CD14-positive monocyte (primary cell): ENCODE data around the gene TNFRSF14. TPM values are rescaled to one million over a fixed set of nuclear protein-coding genes. Genes with fewer than 3 reads are reported as not detected.
A peak's percentile ranks its signal among the peaks of the same experiment; 100 is the strongest.

Experiments
- DNase-seq, 3 donors: peaks; one replicate each; pipeline ENCODE4 v3.0.0-alpha.2; 2011 to 2022
- H2AFZ ChIP-seq: 2 replicates; pipeline ENCODE4 v1.6.0; 2012; ENCODE audit warnings: mild to moderate bottlenecking, low read depth, low read length, inconsistent platforms; ENCODE audit not compliant: insufficient read depth, poor library complexity, severe bottlenecking
- H3K27ac ChIP-seq, 2 donors: 1 replicate in 1 of 2; 2 replicates in 1 of 2; pipeline ENCODE4 v1.5.1; 2012 to 2013; ENCODE audit warnings: low read length in 2 of 2, control low read depth in 1 of 2, inconsistent platforms in 1 of 2, low read depth in 1 of 2, mild to moderate bottlenecking in 1 of 2
- H3K27me3 ChIP-seq, 2 donors: one replicate each; pipeline versions ENCODE4 v1.6.0 to v1.6.1; 2011 to 2013; ENCODE audit warnings: low read length in 2 of 2; ENCODE audit not compliant: control insufficient read depth in 2 of 2, insufficient read depth in 2 of 2
- H3K36me3 ChIP-seq, 2 donors: replicated peaks in 1 of 2; 1 replicate in 1 of 2; 2 replicates in 1 of 2; pipeline versions ENCODE4 v1.5.1 to v1.6.1; 2012 to 2013; ENCODE audit warnings: low read length in 2 of 2, control low read depth in 1 of 2, inconsistent platforms in 1 of 2, mild to moderate bottlenecking in 1 of 2; ENCODE audit not compliant: insufficient read depth in 2 of 2, control insufficient read depth in 1 of 2
- H3K4me1 ChIP-seq, 2 donors: 1 replicate in 1 of 2; 2 replicates in 1 of 2; pipeline versions ENCODE4 v1.5.1 to v1.6.1; 2012 to 2013; ENCODE audit warnings: low read length in 2 of 2, control low read depth in 1 of 2, inconsistent platforms in 1 of 2, mild to moderate bottlenecking in 1 of 2, moderate library complexity in 1 of 2; ENCODE audit not compliant: insufficient read depth in 2 of 2, control insufficient read depth in 1 of 2
- H3K4me2 ChIP-seq: replicated peaks from 2 replicates; pipeline ENCODE3; 2012; ENCODE audit warnings: low read length, moderate library complexity, mild to moderate bottlenecking; ENCODE audit not compliant: poor library complexity, severe bottlenecking; ENCODE audit errors: extremely low read depth
- H3K4me3 ChIP-seq, 3 experiments: fragments of 200-600 bp in 1 of 3; sonication (generic) in 1 of 3; replicated peaks in 1 of 3; 1 replicate in 2 of 3; 2 replicates in 1 of 3; pipeline ENCODE4 v1.5.1; 2011 to 2013; ENCODE audit warnings: low read length in 3 of 3, mild to moderate bottlenecking in 3 of 3, control low read depth in 2 of 3, low read depth in 2 of 3, inconsistent platforms in 1 of 3, moderate library complexity in 1 of 3
- H3K79me2 ChIP-seq: 2 replicates; pipeline ENCODE4 v1.6.0; 2012; ENCODE audit warnings: mild to moderate bottlenecking, control low read depth, inconsistent platforms, low read length, moderate library complexity; ENCODE audit not compliant: insufficient read depth
- H3K9ac ChIP-seq: 2 replicates; pipeline ENCODE4 v1.6.0; 2017; ENCODE audit warnings: low read length, mild to moderate bottlenecking; ENCODE audit not compliant: insufficient read depth, poor library complexity, severe bottlenecking
- H3K9me3 ChIP-seq, 2 donors: replicated peaks in 1 of 2; 1 replicate in 1 of 2; 2 replicates in 1 of 2; pipeline versions ENCODE4 v1.5.1 to v1.6.1; 2012 to 2013; ENCODE audit warnings: low read length in 2 of 2, control low read depth in 1 of 2; ENCODE audit not compliant: control insufficient read depth in 1 of 2, insufficient read depth in 1 of 2
- H4K20me1 ChIP-seq: 2 replicates; pipeline ENCODE4 v1.6.0; 2012; ENCODE audit warnings: mild to moderate bottlenecking, low read length, control low read depth, moderate library complexity; ENCODE audit not compliant: insufficient read depth
- H3K27ac Mint-ChIP-seq, 7 donors: one replicate each; pipeline ENCODE4 v1.8.0; 2020; ENCODE audit warnings: mild to moderate bottlenecking in 7 of 7, mixed read lengths in 7 of 7, moderate library complexity in 6 of 7, inconsistent platforms in 2 of 7
- H3K27me3 Mint-ChIP-seq, 3 donors: one replicate each; pipeline ENCODE4 v1.8.0; 2021 to 2022; ENCODE audit warnings: low read depth in 3 of 3, mild to moderate bottlenecking in 3 of 3, mixed read lengths in 3 of 3, moderate library complexity in 3 of 3, inconsistent platforms in 1 of 3
- H3K36me3 Mint-ChIP-seq, 2 donors: one replicate each; pipeline ENCODE4 v1.8.0; 2020; ENCODE audit warnings: mixed read lengths in 2 of 2, inconsistent platforms in 1 of 2, mild to moderate bottlenecking in 1 of 2
- H3K4me1 Mint-ChIP-seq: one replicate; pipeline ENCODE4 v1.8.0; 2020; ENCODE audit warnings: mild to moderate bottlenecking, mixed read lengths
- H3K4me3 Mint-ChIP-seq, 2 donors: one replicate each; pipeline ENCODE4 v1.8.0; 2020; ENCODE audit warnings: mild to moderate bottlenecking in 2 of 2, mixed read lengths in 2 of 2, moderate library complexity in 1 of 2
- H3K9me3 Mint-ChIP-seq, 7 donors: one replicate each; pipeline ENCODE4 v1.8.0; 2020 to 2022; ENCODE audit warnings: mixed read lengths in 7 of 7, mild to moderate bottlenecking in 6 of 7, moderate library complexity in 6 of 7, inconsistent platforms in 2 of 7
- CTCF ChIP-seq: fragments of 200-600 bp; IDR thresholded peaks from one replicate; pipeline ENCODE4 v1.8.0; 2022; ENCODE audit warnings: antibody characterized with exemption, mild to moderate bottlenecking
- WGBS: methylation state at CpG from one replicate; pipeline ENCODE4 v1.1.5; 2013; ENCODE audit warnings: missing lambda C conversion rate; ENCODE audit not compliant: insufficient coverage; 5-methylcytosine and 5-hydroxymethylcytosine counted together
- intact Hi-C, 2 donors: fragments of 100-400 bp; cut with micrococcal nuclease; formaldehyde crosslinking; loops; one replicate each; pipeline versions ENCODE4 v1.15.0 to v1.15.1; 2023
- polyA plus RNA-seq, 3 donors: library from polyadenylated mRNA; depleted of rRNA in 1 of 3; unstranded in 2 of 3; stranded (reverse) in 1 of 3; fragments of 300-500 nt in 2 of 3; fragments of >200 nt in 1 of 3; fragmentation: Illumina TruSeq in 2 of 3; gene quantifications; 1 replicate in 2 of 3; 2 replicates in 1 of 3; pipeline ENCODE4 v1.2.3, GENCODE V29; 2012 to 2021

The TNFRSF14 gene
- polyA plus RNA-seq, 3 donors = 62.1 to 512 (median 64.4) TPM

- peak overlapping the region in 1 of 7 donors; percentile 76 for H3K27ac Mint-ChIP-seq
- Histone ChIP-seq H3K4me3 (no peak overlapping the region), H4K20me1 (peaks cover 65% of the 10 kb centered on the region), H3K36me3 (peaks cover 98% of the 10 kb centered on the region in 2 donors), H3K9ac (no peak overlapping the region), H3K9me3 (no peaks in the 10 kb centered on the region), H2AFZ (no peak overlapping the region), H3K27ac (no peak overlapping the region), H3K27me3 (no peaks in the 10 kb centered on the region), H3K4me2 (no peak overlapping the region), H3K79me2 (no peaks in the 10 kb centered on the region), H3K4me1 (no peaks in the 10 kb centered on the region)
- no peak for DNase-seq
- peaks cover 75 to 99% of the 10 kb centered on the region in 2 donors for H3K36me3 Mint-ChIP-seq
- H3K27me3 Mint-ChIP-seq = peaks cover 0 to 2% (median 0%) of the 10 kb centered on the region in 3 donors
- no peaks in the 10 kb centered on the region for H3K9me3 Mint-ChIP-seq
- no peaks in the 10 kb centered on the region for H3K4me1 Mint-ChIP-seq
- no peak for TF ChIP-seq CTCF
- H3K4me3 Mint-ChIP-seq = no peak overlapping the region
- intact Hi-C loops = no loop called here
- 98% methylated on average over 36 of the region's 43 CpGs for WGBS
Measured at GRCh38 chr1:2513939-2514652, 42.1 kb upstream of the TNFRSF14 start.

- Mint-ChIP-seq H3K9me3 (no peaks in the 10 kb centered on the region), H3K27me3 (peaks cover 0 to 2% (median 0%) of the 10 kb centered on the region in 3 donors), H3K27ac (peak overlapping the region in 1 of 7 donors; percentile 5), H3K4me3 (no peak overlapping the region), H3K36me3 (peaks cover 74 to 98% of the 10 kb centered on the region in 2 donors), H3K4me1 (no peaks in the 10 kb centered on the region)
- Histone ChIP-seq H3K27ac (no peak overlapping the region), H3K4me2 (no peak overlapping the region), H2AFZ (no peak overlapping the region), H3K9ac (no peak overlapping the region), H3K36me3 (peaks cover 97 to 98% of the 10 kb centered on the region in 2 donors), H3K9me3 (no peaks in the 10 kb centered on the region), H3K27me3 (no peaks in the 10 kb centered on the region), H3K79me2 (no peaks in the 10 kb centered on the region), H3K4me3 (no peak overlapping the region), H3K4me1 (no peaks in the 10 kb centered on the region), H4K20me1 (peaks cover 64% of the 10 kb centered on the region)
- no peak for DNase-seq
- intact Hi-C loops = no loop called here
- no peak for TF ChIP-seq CTCF
- 97% methylated on average over 45 of the region's 45 CpGs for WGBS
Measured at GRCh38 chr1:2514863-2515762, 41.1 kb upstream of the TNFRSF14 start.
